NOMO-1 treated with dmso at 0.1 percent for 144 hours (cell line): ENCODE data around the gene ITGAV.

Experiments
- DNase-seq: peaks from one replicate; lab custom pipeline; 2025; ENCODE audit not compliant: unreplicated experiment; lab: John Stamatoyannopoulos, UW

The ITGAV gene

GRCh38 chr2:186714611-186715010, 124.8 kb downstream of the ITGAV start:
- DNase-seq: no peak

GRCh38 chr2:186716004-186716403, 126.1 kb downstream of the ITGAV start:
- DNase-seq: no peak

- no peak for DNase-seq
These were observed 127.0 kb downstream of the ITGAV start for GRCh38 chr2:186716899-186717298.

GRCh38 chr2:186717320-186718007, 127.6 kb downstream of the ITGAV start:
- DNase-seq: no peak

GRCh38 chr2:186718122-186718521, 128.3 kb downstream of the ITGAV start:
- DNase-seq: no peak

GRCh38 chr2:186718903-186719302, 129.0 kb downstream of the ITGAV start:
- DNase-seq: no peak

- DNase-seq: no peak
These were observed 132.1 kb downstream of the ITGAV start for GRCh38 chr2:186721956-186722355.

GRCh38 chr2:186724736-186725135, 134.9 kb downstream of the ITGAV start:
- no peak for DNase-seq

- DNase-seq: no peak
These were observed 135.9 kb downstream of the ITGAV start for GRCh38 chr2:186725783-186726182.

GRCh38 chr2:186726938-186727337, 137.1 kb downstream of the ITGAV start:
- DNase-seq: no peak

- DNase-seq: no peak
These were observed 138.8 kb downstream of the ITGAV start for GRCh38 chr2:186728631-186729030.
